Smooth muscle cell (in vitro differentiated cells): ENCODE measurements around the gene ASIC1. TPM values are rescaled to one million over a fixed set of nuclear protein-coding genes. Genes with fewer than 3 reads are reported as not detected.

Experiments
- DNase-seq: peaks from one replicate; lab custom pipeline; 2025; ENCODE audit not compliant: unreplicated experiment; lab: John Stamatoyannopoulos, UW
- H2AFZ ChIP-seq: fragments of 200-600 bp; sonication (generic); 2 replicates; pipeline ENCODE4 v1.6.0; 2016; ENCODE audit warnings: antibody characterized with exemption, low read depth, mild to moderate bottlenecking
- H3F3A ChIP-seq: fragments of 200-600 bp; sonication (generic); 2 replicates; pipeline ENCODE4 v1.6.0; 2017; ENCODE audit warnings: antibody characterized with exemption, low read depth
- H3K27ac ChIP-seq: fragments of 200-600 bp; sonication (generic); 2 replicates; pipeline ENCODE4 v1.5.1; 2016; ENCODE audit warnings: low read depth, mild to moderate bottlenecking
- H3K27me3 ChIP-seq: fragments of 200-600 bp; sonication (generic); 2 replicates; pipeline ENCODE4 v1.6.1; 2016; ENCODE audit warnings: low read depth, mild to moderate bottlenecking
- H3K36me3 ChIP-seq: fragments of 200-600 bp; sonication (generic); 2 replicates; pipeline ENCODE4 v1.5.1; 2016; ENCODE audit warnings: low read depth
- H3K4me1 ChIP-seq: fragments of 200-600 bp; sonication (generic); 2 replicates; pipeline ENCODE4 v1.5.1; 2016; ENCODE audit warnings: low read depth
- H3K4me2 ChIP-seq: fragments of 200-600 bp; sonication (generic); 2 replicates; pipeline ENCODE4 v1.6.0; 2016; ENCODE audit warnings: mild to moderate bottlenecking
- H3K4me3 ChIP-seq: fragments of 200-600 bp; sonication (generic); 2 replicates; pipeline ENCODE4 v1.5.1; 2016; ENCODE audit warnings: mild to moderate bottlenecking
- H3K79me2 ChIP-seq: fragments of 200-600 bp; sonication (generic); 2 replicates; pipeline ENCODE4 v1.6.0; 2016; ENCODE audit warnings: low read depth, mild to moderate bottlenecking
- H3K9ac ChIP-seq: fragments of 200-600 bp; sonication (generic); 2 replicates; pipeline ENCODE4 v1.6.0; 2016; ENCODE audit warnings: low read depth
- H3K9me3 ChIP-seq: fragments of 200-600 bp; sonication (generic); replicated peaks from 2 replicates; pipeline ENCODE4 v1.5.1; 2016; ENCODE audit warnings: low read depth
- H4K20me1 ChIP-seq: fragments of 200-600 bp; sonication (generic); 2 replicates; pipeline ENCODE4 v1.6.0; 2016; ENCODE audit warnings: low read depth
- CTCF ChIP-seq: fragments of 200-600 bp; sonication (generic); IDR thresholded peaks from 2 replicates; pipeline ENCODE4 v1.5.1; 2017; ENCODE audit warnings: borderline replicate concordance, mild to moderate bottlenecking, antibody characterized with exemption; ENCODE audit not compliant: insufficient read depth, poor library complexity, severe bottlenecking
- WGBS: methylation state at CpG from one replicate; pipeline ENCODE4 v1.1.7; 2016; ENCODE audit warnings: low lambda C conversion rate; 5-methylcytosine and 5-hydroxymethylcytosine counted together
- polyA plus RNA-seq: library from polyadenylated mRNA; unstranded; fragments of >200 nt; fragmentation: Nextera tagmentation; extraction: Ambion mirVana; gene quantifications from 2 replicates; pipeline ENCODE4 v1.2.1, GENCODE V29; 2016
- total RNA-seq: library from RNA; depleted of rRNA; stranded (reverse); fragments of >200 nt; gene quantifications from 2 replicates; pipeline ENCODE4 v1.2.3, GENCODE V29; 2014

ASIC1 gene
- total and polyA plus RNA-seq, 2 experiments from 2014 or later = 0.45 to 1.5 TPM

GRCh38 chr12:50069539-50069938, 12.1 kb downstream of the ASIC1 start:
- H3K9ac ChIP-seq = no peak overlapping the region
- no peak overlapping the region for H3K4me2 ChIP-seq
- H3K4me3 ChIP-seq = no peak overlapping the region
- H3K36me3 ChIP-seq = no peaks in the 10 kb centered on the region
- no peak overlapping the region for H3K27ac ChIP-seq
- no peaks in the 10 kb centered on the region for H3K27me3 ChIP-seq
- 91% methylated on average over 3 of the region's 3 CpGs for WGBS
- H2AFZ ChIP-seq = no peak overlapping the region
- no peaks in the 10 kb centered on the region for H3K9me3 ChIP-seq
- no peak for TF ChIP-seq CTCF
- H3F3A ChIP-seq = no peaks in the 10 kb centered on the region
- no peaks in the 10 kb centered on the region for H3K79me2 ChIP-seq
- no peaks in the 10 kb centered on the region for H3K4me1 ChIP-seq
- H4K20me1 ChIP-seq = no peaks in the 10 kb centered on the region
- no peak for DNase-seq

GRCh38 chr12:50070314-50071060, 13.1 kb downstream of the ASIC1 start:
- 54% methylated on average over 9 of the region's 9 CpGs for WGBS
- H3K27me3 ChIP-seq = no peaks in the 10 kb centered on the region
- no peak overlapping the region for H3K4me2 ChIP-seq
- H3F3A ChIP-seq = no peaks in the 10 kb centered on the region
- peak; percentile 94 for TF ChIP-seq CTCF
- H3K27ac ChIP-seq = no peak overlapping the region
- no peaks in the 10 kb centered on the region for H3K4me1 ChIP-seq
- peak; percentile 44 for DNase-seq
- no peaks in the 10 kb centered on the region for H3K79me2 ChIP-seq
- H4K20me1 ChIP-seq = no peaks in the 10 kb centered on the region
- no peak overlapping the region for H3K9ac ChIP-seq
- no peak overlapping the region for H2AFZ ChIP-seq
- no peaks in the 10 kb centered on the region for H3K9me3 ChIP-seq
- H3K4me3 ChIP-seq = no peak overlapping the region
- H3K36me3 ChIP-seq = no peaks in the 10 kb centered on the region

GRCh38 chr12:50072198-50072907, 15.0 kb downstream of the ASIC1 start:
- Histone ChIP-seq H3K79me2 (no peaks in the 10 kb centered on the region), H2AFZ (no peak overlapping the region), H3K4me2 (no peak overlapping the region), H3K4me3 (no peak overlapping the region), H3K9me3 (no peaks in the 10 kb centered on the region), H3K27me3 (no peaks in the 10 kb centered on the region), H3K9ac (no peak overlapping the region), H3K36me3 (no peaks in the 10 kb centered on the region), H3F3A (no peaks in the 10 kb centered on the region), H3K4me1 (no peaks in the 10 kb centered on the region), H4K20me1 (no peaks in the 10 kb centered on the region), H3K27ac (no peak overlapping the region)
- DNase-seq = no peak
- TF ChIP-seq CTCF = no peak
- WGBS = 67% methylated on average over 7 of the region's 10 CpGs
